AG09309 (cell line): ENCODE results near the gene CIAO2B.

ENCODE experiments used
- DNase-seq: peaks from one replicate; pipeline ENCODE4 v3.0.0-alpha.2; 2010; ENCODE audit warnings: low read depth
- H3K4me3 ChIP-seq: 2 replicates; pipeline ENCODE4 v1.5.1; 2011; ENCODE audit warnings: mild to moderate bottlenecking, low read depth, low read length, moderate library complexity; ENCODE audit not compliant: control insufficient read depth
- TF ChIP-seq, protein P1 (sequence below): IDR thresholded peaks from 2 replicates; pipeline ENCODE4 v1.5.1; 2011; ENCODE audit warnings: mild to moderate bottlenecking, low read depth, low read length, inconsistent platforms; ENCODE audit not compliant: insufficient read depth, control insufficient read depth; ENCODE audit errors: missing control alignments

Gene CIAO2B

DNA sequence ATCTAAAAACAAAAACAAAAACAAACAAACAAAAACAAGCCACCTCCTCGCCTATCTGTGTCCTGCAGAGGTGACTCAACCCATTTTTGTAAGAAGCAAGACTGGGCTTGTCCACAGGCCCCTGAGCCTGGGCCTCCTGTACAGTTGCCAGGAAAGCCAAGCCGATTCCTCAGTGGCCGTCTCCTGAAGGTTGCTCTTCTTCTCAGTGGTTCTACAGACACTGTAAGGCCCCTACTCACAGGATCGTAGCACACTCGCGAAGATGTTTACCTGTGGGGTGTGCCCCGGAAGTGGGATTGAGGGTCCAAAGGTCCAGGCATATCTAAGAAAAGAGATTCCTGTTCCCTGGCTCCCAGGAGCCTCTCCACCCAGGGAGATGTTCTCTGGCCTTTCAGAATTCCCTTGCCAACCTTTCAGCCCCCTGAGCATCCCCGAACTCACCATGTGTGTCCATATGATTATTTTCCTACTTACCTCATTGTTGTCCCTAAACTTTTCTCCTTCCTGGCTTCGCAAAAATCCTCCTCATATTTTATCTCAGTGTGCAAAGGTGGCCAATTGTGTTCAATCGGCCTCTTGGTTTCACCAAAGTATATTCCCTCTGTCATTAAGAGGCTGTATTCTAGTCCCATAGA, 19.4 kb upstream of the CIAO2B start:
- no peak for DNase-seq
- TF ChIP-seq, protein P1, sequence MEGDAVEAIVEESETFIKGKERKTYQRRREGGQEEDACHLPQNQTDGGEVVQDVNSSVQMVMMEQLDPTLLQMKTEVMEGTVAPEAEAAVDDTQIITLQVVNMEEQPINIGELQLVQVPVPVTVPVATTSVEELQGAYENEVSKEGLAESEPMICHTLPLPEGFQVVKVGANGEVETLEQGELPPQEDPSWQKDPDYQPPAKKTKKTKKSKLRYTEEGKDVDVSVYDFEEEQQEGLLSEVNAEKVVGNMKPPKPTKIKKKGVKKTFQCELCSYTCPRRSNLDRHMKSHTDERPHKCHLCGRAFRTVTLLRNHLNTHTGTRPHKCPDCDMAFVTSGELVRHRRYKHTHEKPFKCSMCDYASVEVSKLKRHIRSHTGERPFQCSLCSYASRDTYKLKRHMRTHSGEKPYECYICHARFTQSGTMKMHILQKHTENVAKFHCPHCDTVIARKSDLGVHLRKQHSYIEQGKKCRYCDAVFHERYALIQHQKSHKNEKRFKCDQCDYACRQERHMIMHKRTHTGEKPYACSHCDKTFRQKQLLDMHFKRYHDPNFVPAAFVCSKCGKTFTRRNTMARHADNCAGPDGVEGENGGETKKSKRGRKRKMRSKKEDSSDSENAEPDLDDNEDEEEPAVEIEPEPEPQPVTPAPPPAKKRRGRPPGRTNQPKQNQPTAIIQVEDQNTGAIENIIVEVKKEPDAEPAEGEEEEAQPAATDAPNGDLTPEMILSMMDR: no peak
- no peak overlapping the region for H3K4me3 ChIP-seq

DNA sequence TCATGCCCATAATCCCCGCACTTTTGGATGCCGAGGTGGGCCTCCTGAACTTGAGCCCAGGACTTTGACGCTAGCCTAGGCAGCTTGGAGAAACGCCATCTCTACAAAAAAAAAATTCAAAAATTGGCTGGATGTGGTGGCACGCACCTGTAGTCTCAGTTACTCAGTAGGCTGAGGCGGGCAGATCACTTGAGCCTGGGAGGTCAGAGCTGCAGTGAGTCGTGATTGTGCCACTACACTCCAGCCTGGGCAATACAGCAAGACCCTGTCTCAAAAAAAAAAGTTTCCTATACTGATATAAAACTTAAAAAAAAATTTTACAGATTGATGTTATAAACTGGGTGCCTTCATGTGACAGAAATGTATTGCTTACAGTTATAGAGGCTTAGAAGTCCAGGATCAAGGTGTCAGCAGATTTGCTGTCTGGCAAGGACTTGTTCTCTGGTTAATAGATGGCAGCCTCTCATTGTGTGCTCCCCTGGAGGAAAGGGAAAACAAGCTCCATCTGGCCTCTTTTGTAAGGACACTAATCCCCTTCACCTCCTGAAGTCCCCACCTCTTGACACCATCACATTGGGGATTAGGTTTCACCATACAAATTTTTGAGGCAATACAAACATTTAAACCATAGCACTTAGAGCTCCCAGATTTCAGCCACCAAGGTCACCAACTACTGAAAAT, 18.4 kb upstream of the CIAO2B start:
- no peak overlapping the region for H3K4me3 ChIP-seq
- DNase-seq: no peak
- TF ChIP-seq, protein P1: no peak

DNA sequence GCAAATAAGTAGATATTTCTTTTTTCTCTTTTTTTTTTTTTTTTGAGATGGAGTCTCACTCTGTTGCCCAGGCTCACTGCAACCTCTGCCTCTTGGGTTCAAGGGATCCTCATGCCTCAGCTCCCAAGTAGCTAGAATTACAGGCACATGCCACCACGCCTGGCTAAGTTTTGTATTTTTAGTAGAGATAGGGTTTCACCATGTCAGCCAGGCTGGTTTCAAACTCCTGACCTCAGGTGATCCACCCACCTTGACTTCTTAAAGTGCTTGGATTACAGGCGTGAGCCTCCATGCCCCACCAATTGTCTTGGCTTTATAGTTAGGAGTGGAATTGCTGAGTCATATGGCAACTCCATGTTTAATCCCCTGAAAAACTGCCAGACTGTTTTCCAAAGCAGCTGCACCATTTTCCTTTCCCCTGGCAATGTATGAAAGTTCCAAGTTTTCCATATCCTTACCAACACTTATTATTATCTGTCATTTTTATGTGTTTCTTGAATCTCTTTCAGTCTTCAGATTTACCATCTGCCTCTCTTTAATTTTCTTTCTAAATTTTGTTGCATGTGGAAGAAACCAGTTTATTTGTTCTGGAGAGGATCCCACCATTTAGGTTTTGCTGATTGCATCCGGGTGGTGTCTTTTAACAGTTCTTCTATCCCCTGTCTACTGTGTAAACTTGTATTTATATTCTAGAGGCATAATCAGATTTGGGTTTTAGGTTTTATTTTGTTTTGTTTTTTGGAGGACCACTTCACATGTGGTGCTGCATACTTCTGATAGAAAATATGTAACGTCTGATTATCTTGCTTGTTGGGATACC, 17.0 kb upstream of the CIAO2B start:
- TF ChIP-seq, protein P1: no peak
- DNase-seq: no peak
- no peak overlapping the region for H3K4me3 ChIP-seq

DNA sequence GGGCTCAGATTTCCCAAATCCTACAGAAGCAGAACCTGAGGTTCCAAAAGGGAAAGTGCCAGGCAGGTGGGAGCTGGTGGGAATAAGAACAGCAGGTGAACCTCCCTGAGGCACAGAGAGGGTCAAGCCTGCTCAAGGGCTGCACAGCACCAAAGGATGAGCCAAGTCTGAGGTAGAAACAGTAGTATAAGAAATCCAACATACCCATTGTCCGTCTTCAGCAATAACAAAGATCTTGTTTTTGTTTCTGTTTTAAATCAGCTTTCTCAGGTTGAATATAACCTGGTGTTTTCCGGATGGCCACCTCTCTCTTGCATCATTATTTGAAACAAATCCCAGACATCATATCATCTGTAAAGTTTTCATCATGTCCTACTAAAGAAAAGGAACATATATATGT, 16.2 kb upstream of the CIAO2B start:
- H3K4me3 ChIP-seq: no peak overlapping the region
- no peak for DNase-seq
- TF ChIP-seq, protein P1: no peak

DNA sequence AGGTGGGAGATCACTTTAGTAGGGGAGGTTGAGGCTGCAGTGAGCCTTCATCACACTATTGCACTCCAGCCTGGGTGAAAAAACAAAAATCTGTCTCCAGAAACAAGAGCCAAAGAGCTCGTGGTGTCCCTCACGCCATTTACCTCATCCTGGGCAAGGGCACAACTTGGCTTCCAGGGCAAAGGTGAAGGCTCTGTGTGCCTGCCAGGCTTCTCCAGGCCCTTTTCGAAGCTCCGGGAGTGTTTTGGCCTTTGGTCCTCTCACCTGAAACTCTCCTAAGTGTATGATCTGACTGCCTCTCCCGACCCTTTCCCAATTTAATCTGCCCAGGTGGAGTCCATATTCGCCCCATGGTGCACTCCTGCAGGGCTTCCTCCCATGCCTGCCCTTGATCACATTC, 15.3 kb upstream of the CIAO2B start:
- TF ChIP-seq, protein P1: no peak
- no peak overlapping the region for H3K4me3 ChIP-seq
- no peak for DNase-seq

DNA sequence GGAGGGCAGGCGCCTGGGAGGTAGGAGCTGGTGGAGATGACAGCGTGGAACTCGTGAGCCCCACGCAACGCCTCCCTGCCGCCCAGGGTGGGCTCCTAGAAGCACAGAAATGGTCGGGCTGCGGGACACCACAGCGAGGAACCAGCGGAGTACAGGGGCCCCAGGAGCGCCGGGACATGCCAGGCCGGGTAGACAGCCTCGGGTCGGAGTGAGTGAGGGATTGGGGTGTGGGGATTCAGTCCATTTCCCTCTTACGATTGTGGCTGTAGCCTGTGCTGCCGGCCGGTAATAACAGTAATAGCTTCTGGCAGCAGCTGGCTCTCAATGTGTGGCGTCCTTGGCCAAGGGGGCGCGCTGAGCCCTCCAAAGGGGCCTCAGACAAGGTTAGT, 14.6 kb upstream of the CIAO2B start:
- DNase-seq: no peak
- H3K4me3 ChIP-seq: peak overlapping the region; percentile 50
- TF ChIP-seq, protein P1: no peak
